Testis (tissue), 3 donors: ENCODE measurements around the gene ESRRA. TPM values are rescaled to one million over a fixed set of nuclear protein-coding genes. Genes with fewer than 3 reads are reported as not detected.

Experiments
- DNase-seq: peaks from one replicate; pipeline ENCODE4 v3.0.0-alpha.2; 2019
- H3K27ac ChIP-seq, 2 donors: fragments of 200-600 bp; sonication (generic); one replicate each; pipeline ENCODE4 v1.5.1; 2019
- H3K27me3 ChIP-seq: fragments of 200-600 bp; sonication (generic); one replicate; pipeline ENCODE4 v1.5.1; 2019
- H3K36me3 ChIP-seq: fragments of 200-600 bp; sonication (generic); one replicate; pipeline ENCODE4 v1.5.1; 2017; ENCODE audit warnings: low read depth; ENCODE audit errors: missing control alignments
- H3K4me1 ChIP-seq: fragments of 200-600 bp; sonication (generic); one replicate; pipeline ENCODE4 v1.5.1; 2019
- H3K4me3 ChIP-seq, 2 donors: fragments of 200-600 bp; sonication (generic); one replicate each; pipeline ENCODE4 v1.5.1; 2017 to 2019
- H3K9me3 ChIP-seq: fragments of 200-600 bp; sonication (generic); one replicate; pipeline ENCODE4 v1.5.1; 2017
- POLR2A ChIP-seq: fragments of 450-650 bp; IDR thresholded peaks from one replicate; pipeline ENCODE4 v1.6.1; 2017; ENCODE audit warnings: antibody characterized with exemption, mild to moderate bottlenecking, moderate library complexity
- WGBS, 2 donors: methylation state at CpG; one replicate each; pipeline ENCODE4 v1.1.5; 2018; 5-methylcytosine and 5-hydroxymethylcytosine counted together
- intact Hi-C: fragments of 100-400 bp; cut with DNase I; formaldehyde crosslinking; loops from one replicate; pipeline ENCODE4 v1.15.1; 2023; ENCODE audit warnings: low total_unique reads
- polyA plus RNA-seq: library from polyadenylated mRNA; stranded (reverse); fragments of 350-450 nt; fragmentation: Illumina TruSeq; extraction: RNeasy Lipid Tissue Mini Kit (QIAGEN cat#74804); gene quantifications from one replicate; pipeline ENCODE4 v1.2.3, GENCODE V29; 2014; ENCODE audit warnings: low read depth, low replicate concordance; ENCODE audit not compliant: insufficient read depth
- total RNA-seq, 2 donors: library from RNA; depleted of rRNA; stranded (reverse); fragments of >200 nt; gene quantifications; one replicate each; pipeline ENCODE4 v1.2.3, GENCODE V29; 2016
- TF ChIP-seq, protein P1 (sequence below), 3 experiments: fragments of 450-650 bp in 2 of 3; fragments of 200-600 bp in 1 of 3; sonication (generic) in 1 of 3; IDR thresholded peaks; one replicate each; pipeline ENCODE4 v1.5.1; 2016 to 2019; ENCODE audit warnings: antibody characterized with exemption in 3 of 3, mild to moderate bottlenecking in 2 of 3, moderate library complexity in 1 of 3

Gene ESRRA
- total and polyA plus RNA-seq, 3 donors from 2014 or later = 13.7 to 22.0 (median 19.3) TPM

DNA sequence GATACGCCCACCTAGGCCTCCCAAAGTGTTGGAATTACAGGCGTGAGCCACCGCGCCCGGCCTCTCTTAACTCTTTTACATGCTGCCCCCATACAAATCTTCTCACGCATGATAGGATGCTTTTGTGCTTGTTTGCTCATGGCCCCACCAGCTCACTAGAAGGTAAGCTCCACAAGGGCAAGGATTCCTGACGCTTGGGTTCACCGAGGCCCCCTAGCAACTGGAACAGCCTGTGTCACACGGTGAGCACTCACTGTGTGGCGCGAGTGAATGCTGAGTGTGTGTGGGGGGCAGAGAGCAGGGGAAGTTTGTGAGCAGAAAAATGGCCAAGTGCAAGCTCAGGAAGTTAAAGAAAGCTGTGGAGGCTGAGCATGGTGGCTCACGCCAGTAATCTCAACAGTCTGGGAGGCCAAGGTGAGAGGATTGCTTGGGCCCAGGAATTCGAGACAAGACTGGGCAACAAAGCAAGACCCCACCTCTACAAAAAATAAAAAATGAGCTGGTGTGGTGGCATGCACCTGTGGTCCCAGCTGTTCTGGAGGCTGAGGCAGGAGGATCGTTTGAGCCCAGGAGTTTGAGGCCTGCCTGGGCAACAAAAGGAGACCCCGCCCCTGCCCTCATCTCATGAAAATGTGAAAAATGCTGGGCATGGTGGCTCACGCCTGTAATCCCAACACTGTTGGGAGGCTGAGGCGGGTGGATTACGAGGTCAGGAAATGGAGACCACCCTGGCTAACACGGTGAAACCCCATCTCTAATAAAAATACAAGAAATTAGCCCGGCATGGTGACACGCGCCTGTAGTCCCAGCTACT lies 23.2 kb upstream of the ESRRA start:
- intact Hi-C loops = no loop called here
- no peaks in the 10 kb centered on the region for H3K27me3 ChIP-seq
- TF ChIP-seq, protein P1, sequence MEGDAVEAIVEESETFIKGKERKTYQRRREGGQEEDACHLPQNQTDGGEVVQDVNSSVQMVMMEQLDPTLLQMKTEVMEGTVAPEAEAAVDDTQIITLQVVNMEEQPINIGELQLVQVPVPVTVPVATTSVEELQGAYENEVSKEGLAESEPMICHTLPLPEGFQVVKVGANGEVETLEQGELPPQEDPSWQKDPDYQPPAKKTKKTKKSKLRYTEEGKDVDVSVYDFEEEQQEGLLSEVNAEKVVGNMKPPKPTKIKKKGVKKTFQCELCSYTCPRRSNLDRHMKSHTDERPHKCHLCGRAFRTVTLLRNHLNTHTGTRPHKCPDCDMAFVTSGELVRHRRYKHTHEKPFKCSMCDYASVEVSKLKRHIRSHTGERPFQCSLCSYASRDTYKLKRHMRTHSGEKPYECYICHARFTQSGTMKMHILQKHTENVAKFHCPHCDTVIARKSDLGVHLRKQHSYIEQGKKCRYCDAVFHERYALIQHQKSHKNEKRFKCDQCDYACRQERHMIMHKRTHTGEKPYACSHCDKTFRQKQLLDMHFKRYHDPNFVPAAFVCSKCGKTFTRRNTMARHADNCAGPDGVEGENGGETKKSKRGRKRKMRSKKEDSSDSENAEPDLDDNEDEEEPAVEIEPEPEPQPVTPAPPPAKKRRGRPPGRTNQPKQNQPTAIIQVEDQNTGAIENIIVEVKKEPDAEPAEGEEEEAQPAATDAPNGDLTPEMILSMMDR (IDR thresholded peaks at IDR 0.05) = no peak
- no peak for TF ChIP-seq POLR2A
- peaks cover 23% of the 10 kb centered on the region for H3K4me1 ChIP-seq
- no peak overlapping the region for H3K4me3 ChIP-seq
- H3K36me3 ChIP-seq = no peaks in the 10 kb centered on the region
- no peaks in the 10 kb centered on the region for H3K9me3 ChIP-seq
- 93 to 94% methylated on average over 22 of the region's 22 CpGs for WGBS, 2 donors
- DNase-seq = no peak
- H3K27ac ChIP-seq = no peak overlapping the region

DNA sequence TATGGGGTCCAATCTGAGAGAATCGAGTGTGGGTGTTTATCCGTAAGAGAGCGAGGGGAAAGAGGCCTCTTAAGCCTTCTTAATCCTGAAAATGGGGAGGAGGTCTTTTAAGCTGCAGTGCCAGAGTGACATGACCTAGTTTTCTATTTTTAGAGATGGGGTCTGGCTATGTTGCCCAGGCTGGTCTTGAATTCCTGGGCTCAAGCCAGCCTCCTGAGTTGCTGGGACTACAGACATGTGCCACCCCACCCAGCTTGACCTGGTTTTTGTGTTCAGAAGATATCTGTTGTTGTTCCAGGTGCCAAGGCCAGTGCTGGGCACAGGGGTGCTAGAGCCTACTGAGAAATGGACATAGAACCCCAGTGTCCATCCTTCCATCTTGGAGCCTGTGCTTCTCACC lies 22.2 kb upstream of the ESRRA start:
- H3K4me1 ChIP-seq = peaks cover 23% of the 10 kb centered on the region
- peak overlapping the region in 1 of 2 donors; percentile 45 for H3K27ac ChIP-seq
- intact Hi-C loops = no loop called here
- no peaks in the 10 kb centered on the region for H3K36me3 ChIP-seq
- TF ChIP-seq, protein P1 (IDR thresholded peaks at IDR 0.05) = no peak
- TF ChIP-seq POLR2A = no peak
- no peaks in the 10 kb centered on the region for H3K27me3 ChIP-seq
- WGBS, 2 donors = 88 to 90% methylated on average over 3 of the region's 3 CpGs
- H3K9me3 ChIP-seq = no peaks in the 10 kb centered on the region
- DNase-seq = no peak
- H3K4me3 ChIP-seq = no peak overlapping the region

DNA sequence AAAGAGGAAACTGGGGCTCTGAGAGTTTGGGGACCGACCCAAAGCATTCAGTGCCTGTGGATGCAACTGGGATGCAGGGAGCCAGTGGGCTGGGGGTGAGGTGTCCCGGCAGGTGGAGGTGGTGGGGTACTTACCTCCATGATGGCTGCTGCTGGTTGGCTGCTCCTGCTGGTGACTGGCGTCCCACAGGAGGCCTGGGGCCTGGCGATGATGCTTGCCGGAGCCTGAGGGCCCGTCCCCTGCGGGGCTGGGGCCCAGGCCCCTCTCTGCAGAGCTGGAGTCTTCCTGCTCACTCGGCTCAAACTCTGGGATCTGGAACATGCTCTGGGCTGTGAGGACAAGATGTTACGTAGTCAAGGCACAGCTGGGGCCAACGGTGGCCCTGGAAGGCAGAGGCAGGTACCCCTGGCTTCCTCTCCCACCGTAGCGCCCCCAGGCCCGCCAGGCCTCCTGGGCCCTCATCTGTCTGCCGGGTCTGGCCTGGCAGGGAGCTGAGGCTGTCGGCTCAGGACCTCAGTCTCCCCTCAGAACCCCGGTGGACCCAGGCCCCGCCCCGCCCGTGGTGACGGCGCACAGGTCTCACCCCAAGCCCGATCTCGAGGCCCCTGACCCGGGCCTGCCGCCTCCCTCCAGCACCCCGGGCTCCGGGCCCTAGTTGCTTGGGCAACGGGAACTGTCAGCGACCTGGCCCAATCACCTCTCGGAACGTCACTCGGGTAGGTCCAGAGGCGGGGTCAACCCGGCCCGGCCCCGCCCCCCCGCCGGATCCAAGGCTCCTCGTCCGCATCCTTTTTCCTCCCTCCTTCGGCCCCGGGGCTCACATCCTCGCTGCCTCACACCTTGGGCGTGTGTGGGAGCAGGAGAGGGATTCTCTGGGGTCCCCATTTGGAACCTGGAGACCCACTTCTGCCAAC lies 21.0 kb upstream of the ESRRA start, which contains the start of gene BAD:
Gene BAD, minus strand, starts transcription at position 618 of the 914 bp plus-strand sequence. Its CDS starts 297 bp downstream, at position 321.
- H3K36me3 ChIP-seq = no peaks in the 10 kb centered on the region
- 2 to 3% methylated on average over 19 to 28 of the region's 44 CpGs for WGBS, 2 donors

DNA sequence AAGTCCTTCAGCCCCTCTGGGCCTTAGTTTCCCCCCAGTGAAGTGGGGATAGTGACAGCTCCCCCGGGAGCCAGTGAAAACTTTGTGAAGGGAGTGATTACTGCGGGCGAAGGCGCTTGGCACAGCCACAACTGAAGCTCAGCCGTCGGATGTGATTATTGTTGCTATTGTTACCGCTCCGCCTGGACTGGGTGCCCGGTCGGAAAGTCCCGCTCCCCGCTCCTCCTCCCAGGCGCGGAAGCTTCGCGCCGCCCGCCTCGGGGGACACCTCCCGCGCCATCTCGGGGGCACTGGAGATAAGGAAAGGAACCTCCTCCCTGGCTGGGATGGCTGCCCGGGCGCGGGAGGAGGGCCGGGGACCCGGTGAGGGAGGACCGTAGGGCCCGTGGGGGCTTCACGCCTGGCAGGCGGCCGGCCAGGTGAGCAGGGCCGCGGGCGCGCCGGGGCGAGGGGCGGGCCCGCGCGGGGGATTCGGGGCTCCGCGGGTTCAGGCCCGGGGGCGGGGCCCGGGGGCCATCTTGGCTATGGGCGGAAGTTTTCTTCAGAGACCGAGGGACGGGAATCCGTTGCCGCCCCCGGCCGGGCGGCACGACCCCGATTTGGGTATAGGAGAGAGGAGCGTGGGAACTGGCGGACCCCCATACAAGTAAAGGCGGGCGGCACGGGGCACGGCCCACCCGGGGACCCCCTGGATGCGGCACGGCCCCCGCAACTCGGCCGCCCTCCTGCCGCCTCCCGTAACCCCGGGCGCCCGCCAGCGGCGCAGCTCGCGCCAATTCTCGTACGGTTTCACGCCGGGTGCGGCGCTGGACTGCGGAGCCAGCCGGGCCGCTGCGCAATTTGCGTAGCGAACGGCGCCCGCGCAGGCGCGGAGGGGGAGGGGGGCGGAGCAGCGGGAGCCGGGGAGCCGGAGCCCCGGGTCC lies 20.1 kb upstream of the ESRRA start, which contains the start of gene GPR137:
Gene GPR137, plus strand, starts transcription at position 887 of the 923 bp plus-strand sequence. CDS start 677 bp downstream, outside the sequence.
- TF ChIP-seq, protein P1 (IDR thresholded peaks at IDR 0.05) = peak in 1 of 3 experiments; percentile 5
- no peak for TF ChIP-seq POLR2A
- Histone ChIP-seq H3K9me3 (no peaks in the 10 kb centered on the region), H3K27ac (peak within 1 kb of the TSS; percentile 79 to 97), H3K4me1 (peaks cover 23% of the 10 kb centered on the region), H3K27me3 (no peaks in the 10 kb centered on the region), H3K4me3 (peak within 1 kb of the TSS; percentile 80 to 93), H3K36me3 (no peaks in the 10 kb centered on the region)
- intact Hi-C loops = no loop called here
- WGBS, 2 donors = 2% methylated on average over 25 of the region's 102 CpGs; no CpG with 5 or more reads in 1 of the 2 donors
- DNase-seq = peak; percentile 88

More for the DNA sequence above, 21.0 kb upstream of the ESRRA start, which contains the start of gene BAD:
- Histone ChIP-seq H3K27ac (peak within 1 kb of the TSS; percentile 79 to 97), H3K4me1 (peaks cover 23% of the 10 kb centered on the region), H3K9me3 (no peaks in the 10 kb centered on the region), H3K27me3 (no peaks in the 10 kb centered on the region), H3K4me3 (peak within 1 kb of the TSS; percentile 80 to 93)
- DNase-seq = peak; percentile 98
- TF ChIP-seq, protein P1 (IDR thresholded peaks at IDR 0.05) = no peak
- TF ChIP-seq POLR2A = no peak
- intact Hi-C loops = no loop called here
